MM.1S (cell line): ENCODE measurements around the gene ZNF768.

Source experiments
- CTCF ChIP-seq: fragments of 300-600 bp; sonication (generic); IDR thresholded peaks from 2 replicates; pipeline ENCODE4 v1.5.1; 2016; ENCODE audit warnings: antibody characterized with exemption, low read length, mixed read lengths
- EZH2phosphoT487 ChIP-seq: fragments of 300-600 bp; sonication (generic); IDR thresholded peaks from 2 replicates; pipeline ENCODE4 v1.6.1; 2018; ENCODE audit warnings: antibody characterized with exemption, low read length

GRCh38 chr16:30481381-30481780 is 45.0 kb downstream of the ZNF768 start:
- TF ChIP-seq CTCF (no peak), EZH2phosphoT487 (no peak)
